GM18499 (cell line): ENCODE data around the gene QSOX1.

Experiments used
- ATAC-seq: cut with Tn5 transposase; IDR thresholded peaks from one replicate; pipeline ENCODE4 v1.9.1; 2021; ENCODE audit warnings: moderate number of reproducible peaks; ENCODE audit not compliant: insufficient read depth, unreplicated experiment

The QSOX1 gene

GRCh38 chr1:180231506-180231921, 76.8 kb downstream of the QSOX1 start:
- ATAC-seq, result no peak

DNA sequence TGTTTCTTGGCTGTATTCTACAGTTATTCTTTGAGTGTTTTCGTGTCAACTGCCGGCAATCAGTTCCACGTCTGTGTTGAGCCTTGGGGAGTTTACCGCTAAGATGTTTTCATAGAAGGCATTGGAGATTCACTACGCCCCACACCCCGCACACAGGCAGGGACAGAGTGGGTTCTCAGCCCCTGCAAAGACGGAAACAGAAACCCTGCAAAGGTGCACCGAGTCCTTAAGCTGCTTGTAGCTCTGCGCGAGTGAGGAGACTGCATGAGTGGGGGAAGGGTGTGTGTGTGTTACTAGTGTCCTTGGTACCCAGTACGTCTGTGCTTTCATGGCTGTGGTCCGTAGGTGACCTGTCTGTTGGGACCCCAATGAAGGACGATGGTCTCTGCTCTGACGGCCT, 77.3 kb downstream of the QSOX1 start:
- no peak for ATAC-seq

DNA sequence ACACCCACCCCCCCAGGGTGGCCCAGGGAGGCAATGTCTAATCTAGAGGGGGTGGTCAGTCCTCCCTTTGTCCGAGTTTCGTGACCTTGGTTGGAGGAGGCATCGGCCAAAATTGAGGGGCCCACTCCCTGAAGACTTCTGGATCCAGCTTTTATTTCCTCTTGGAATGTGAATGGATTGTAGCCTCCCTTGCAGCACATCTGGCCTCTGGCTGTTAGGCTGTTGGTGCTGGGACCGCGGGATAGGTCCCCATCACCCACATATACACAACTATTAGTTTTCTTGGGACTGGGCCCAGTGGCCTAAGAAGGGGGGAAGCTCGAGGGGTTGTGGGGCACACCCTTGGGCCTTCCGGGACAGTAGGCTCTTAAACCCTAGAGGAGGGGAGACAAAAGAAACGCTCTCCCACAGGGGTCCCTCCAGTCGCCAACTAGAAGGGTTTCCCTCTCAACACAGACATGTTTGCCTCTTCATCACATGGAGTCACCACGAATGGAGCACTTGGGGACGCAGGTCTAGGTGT, 77.9 kb downstream of the QSOX1 start:
- ATAC-seq, result no peak

GRCh38 chr1:180233191-180234011, 78.7 kb downstream of the QSOX1 start:
- no peak for ATAC-seq

DNA sequence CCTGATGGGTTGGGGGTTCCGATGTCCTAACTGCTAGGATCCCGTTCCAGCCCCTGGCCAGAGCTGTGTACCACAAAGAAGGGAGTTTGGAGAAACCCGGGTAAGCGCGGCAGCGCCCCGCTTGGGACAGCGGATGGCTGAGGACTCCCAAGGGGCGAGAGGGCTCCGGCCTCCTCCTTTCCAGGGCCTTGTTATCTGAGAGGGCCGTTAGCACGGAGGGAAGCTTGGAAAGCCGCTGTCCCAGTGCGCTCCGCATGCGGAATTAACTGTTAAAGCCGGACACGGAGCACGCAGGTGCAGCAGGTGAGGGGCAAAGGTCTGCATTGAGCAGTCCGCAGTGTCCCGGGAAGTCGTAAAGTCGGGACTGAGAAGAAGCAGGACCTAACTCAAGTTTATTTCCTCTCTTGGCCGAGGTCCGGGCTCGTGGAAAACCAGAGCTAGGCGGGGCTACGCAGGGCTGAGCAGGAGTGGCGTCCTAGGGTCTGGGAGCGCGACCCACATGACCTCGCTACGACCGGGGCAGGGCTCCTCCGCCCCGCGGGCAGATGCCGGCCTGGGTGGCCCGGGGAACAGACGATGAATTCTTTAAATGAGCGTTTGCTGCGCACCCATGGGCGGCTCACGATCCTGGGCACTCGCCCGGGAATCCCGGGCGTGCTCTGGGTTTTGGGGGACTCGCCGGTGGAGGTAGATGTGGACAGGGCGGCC, 79.9 kb downstream of the QSOX1 start:
- ATAC-seq, result no peak

GRCh38 chr1:180235077-180235501, 80.4 kb downstream of the QSOX1 start:
- no peak for ATAC-seq

- ATAC-seq, result no peak
Measured at GRCh38 chr1:180235502-180236239, 81.0 kb downstream of the QSOX1 start.

DNA sequence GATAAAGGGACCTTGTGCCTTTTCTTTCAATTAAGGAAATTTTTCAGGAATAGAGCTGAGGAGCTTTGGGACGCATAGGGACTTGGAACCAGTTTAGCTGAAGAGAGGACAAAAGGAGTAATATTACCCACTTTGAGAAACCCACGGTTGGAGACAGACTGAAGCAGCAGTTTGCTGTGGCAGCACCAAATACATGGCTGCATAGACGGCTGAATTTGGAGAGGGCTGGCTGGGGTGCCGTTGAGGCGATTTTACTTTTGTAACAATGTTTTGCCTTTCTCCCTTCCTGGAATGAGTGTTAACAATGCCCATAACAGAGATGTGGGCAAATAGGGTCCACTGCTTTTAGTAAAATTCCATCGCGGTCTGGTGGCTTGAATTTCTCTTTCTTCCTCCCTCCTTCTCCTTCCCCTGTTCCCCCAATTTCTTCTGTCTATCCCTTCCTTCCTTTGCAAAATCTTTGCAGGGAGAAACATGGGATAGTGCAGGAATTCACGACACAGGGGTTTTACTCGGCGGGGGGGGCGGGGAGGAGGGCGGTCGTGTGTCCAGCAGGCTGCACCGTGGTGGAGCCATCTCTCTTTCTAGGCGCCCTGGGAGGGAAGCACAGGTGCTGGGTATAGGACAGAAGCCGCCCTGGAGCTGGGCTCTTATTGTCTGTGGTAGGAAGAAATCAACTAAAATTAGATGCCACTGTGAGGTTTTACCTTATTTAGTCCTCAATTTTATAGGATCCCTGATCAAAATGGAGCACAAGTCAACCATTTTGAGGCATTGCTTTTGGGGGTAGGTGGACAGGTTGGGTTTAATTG, 82.2 kb downstream of the QSOX1 start:
- no peak for ATAC-seq

DNA sequence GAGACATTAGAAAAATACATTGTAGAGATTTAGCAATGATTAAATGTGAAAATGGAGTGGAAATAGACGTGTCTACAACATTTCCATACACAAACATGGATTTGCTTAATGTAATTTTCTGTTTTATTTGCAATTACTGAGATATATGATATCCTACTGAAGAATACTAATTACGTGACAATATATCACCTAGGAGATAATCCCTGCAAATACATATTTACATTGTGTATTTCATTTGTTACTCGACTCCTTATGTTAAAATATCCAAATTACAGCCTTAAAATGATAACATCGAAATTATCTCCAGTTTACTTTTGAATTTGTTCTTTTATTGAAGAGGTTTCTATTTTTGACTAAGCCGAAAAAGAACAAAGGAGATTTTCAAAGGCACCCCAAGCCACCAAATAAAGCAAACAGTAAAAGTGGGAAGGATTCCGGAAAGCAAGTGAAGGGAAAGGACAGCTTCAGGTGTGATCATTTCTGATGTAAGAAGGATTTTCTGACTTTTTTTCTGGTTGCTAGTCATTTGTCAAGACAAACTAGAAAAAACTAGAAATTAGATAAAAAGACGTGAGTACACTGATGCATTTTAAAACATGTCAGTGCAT, 83.3 kb downstream of the QSOX1 start:
- ATAC-seq, result no peak

DNA sequence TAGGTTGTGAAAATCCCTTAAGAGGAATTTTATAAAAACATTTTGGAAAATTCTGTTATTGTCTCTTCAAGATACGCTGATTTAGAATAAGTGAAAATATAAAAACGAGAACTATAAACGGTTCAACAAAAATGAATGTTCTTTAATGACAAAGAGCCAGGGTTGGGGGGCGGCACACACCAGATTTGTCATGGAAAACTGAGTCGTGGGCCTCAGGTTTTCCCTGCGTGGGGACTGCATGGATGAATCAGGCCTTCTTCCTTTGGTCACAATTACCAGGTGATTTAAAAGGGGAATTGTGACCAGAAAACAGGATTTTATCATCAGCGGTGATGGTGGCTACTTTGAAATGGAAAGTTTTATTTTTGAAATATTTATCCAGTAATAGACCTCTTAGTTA, 84.0 kb downstream of the QSOX1 start:
- no peak for ATAC-seq

GRCh38 chr1:180239145-180240096, 84.8 kb downstream of the QSOX1 start:
- ATAC-seq, result no peak

DNA sequence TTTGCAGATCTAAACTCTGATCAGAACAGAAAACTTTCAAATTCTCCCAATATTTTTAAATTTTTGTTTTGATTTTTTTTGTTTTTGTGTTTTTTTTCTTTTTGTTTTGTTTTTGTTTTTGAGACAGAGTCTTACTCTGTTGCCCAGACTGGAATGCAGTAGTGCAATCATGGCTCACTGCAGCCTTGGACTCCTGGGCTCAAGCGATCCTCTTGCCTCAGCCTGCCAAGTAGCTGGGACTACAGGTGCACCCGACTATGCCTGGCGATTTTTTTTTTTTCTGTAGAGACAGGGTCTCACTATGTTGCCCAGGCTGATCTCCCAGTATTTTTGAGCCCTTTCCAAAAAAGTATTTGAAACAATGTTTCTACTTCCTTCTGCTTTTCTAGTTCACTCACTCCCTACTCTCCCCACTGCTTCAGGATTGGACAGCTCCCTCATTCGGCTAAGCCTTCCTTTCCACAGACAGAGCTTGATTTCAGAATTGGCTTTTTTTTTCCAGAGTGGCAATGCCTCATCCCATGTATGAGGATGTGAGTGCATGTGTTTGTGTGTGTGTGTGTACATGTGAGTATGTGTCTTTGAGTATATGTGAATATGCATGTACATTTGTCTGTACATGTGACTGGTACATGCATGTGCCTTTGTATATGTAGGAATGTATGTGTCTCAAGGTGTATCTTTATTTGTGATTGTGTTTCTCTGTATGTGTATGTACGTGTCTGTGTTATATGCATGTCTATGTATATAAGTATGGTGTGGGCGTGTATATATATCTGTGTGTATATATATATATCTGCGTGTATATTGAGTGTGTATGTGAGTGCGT, 87.3 kb downstream of the QSOX1 start:
- no peak for ATAC-seq

- ATAC-seq, result no peak
Measured at GRCh38 chr1:180243517-180244221, 89.0 kb downstream of the QSOX1 start.

- ATAC-seq, result no peak
Measured at GRCh38 chr1:180244840-180245239, 90.2 kb downstream of the QSOX1 start.

- no peak for ATAC-seq
Measured at GRCh38 chr1:180246579-180246978, 91.9 kb downstream of the QSOX1 start.

DNA sequence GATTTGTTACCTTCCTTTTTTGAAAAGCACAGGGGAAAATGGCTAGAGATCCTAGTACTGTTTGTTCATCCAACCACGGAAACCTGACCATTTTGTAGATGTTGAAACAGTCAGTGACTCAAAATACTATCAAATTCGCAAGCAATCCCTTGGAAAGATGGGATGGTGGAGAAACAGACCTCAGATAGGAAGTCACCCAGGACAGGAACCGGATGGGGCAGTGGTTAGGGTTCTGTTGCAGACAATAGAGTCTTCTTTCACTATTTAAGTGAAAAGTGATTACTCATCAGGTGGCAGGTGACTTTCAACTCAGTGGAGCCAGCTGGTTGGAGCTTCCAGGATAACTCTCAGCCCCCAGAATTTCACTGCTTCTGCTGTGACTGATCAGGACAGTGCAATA, 92.4 kb downstream of the QSOX1 start:
- no peak for ATAC-seq

DNA sequence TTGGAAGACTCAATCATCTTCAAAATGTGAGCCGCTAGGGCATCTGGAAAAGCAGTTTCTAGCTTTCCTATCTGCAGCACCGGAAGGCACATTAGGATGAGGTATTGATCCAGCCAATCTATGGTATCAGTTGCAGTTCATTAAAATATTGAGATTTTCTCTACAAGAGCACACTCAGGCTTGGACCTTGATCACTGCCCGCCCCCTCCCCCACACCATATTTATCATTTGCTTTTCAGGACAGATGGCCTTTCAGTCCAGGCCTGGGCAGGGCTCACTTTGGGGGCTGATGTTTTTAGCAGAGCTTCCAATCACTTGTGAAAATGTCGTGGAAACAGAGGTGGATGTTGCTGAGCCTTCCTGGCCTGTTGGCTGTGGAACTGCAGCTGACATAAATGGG, 92.9 kb downstream of the QSOX1 start:
- ATAC-seq, result no peak
